ENCODE results near the gene SMC5.

DNA sequence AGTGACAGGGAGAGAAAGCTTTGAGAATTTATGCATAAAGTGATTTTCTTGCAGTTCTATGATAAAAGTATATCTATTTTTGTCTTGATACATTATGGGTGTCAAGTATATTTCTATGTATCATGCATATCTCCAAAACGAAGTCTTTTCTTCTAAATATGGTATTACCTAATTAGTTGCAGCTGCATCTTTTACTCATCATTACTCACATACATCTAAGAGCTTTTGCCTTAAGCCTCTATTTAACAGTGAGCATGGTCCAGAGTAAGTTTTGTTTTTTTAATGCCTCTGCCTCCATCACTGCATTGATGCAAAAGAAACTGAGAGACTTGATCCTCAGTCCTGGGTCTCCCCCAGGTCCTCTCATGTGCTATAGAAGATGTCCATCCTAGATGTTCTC, 40.0 kb upstream of the SMC5 start:
- TF ChIP-seq, protein P1, sequence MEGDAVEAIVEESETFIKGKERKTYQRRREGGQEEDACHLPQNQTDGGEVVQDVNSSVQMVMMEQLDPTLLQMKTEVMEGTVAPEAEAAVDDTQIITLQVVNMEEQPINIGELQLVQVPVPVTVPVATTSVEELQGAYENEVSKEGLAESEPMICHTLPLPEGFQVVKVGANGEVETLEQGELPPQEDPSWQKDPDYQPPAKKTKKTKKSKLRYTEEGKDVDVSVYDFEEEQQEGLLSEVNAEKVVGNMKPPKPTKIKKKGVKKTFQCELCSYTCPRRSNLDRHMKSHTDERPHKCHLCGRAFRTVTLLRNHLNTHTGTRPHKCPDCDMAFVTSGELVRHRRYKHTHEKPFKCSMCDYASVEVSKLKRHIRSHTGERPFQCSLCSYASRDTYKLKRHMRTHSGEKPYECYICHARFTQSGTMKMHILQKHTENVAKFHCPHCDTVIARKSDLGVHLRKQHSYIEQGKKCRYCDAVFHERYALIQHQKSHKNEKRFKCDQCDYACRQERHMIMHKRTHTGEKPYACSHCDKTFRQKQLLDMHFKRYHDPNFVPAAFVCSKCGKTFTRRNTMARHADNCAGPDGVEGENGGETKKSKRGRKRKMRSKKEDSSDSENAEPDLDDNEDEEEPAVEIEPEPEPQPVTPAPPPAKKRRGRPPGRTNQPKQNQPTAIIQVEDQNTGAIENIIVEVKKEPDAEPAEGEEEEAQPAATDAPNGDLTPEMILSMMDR (IDR thresholded peaks at IDR 0.05; ENCODE audit: low read depth, low read length), result no peak
- TF ChIP-seq EZH2phosphoT487 (IDR thresholded peaks at IDR 0.05; ENCODE audit: low read depth), result no peak
